ENCODE data around the gene IFNL1. TPM values are rescaled to one million over a fixed set of nuclear protein-coding genes. Genes with fewer than 3 reads are reported as not detected.
"Not testable (repeated sequence)": the region's sequence is repeated elsewhere in the genome, so short reads cannot be mapped to it uniquely, and the experiment has no call there.

The IFNL1 gene
- total and polyA plus RNA-seq, 2 donors from 2014 or later: not detected

DNA sequence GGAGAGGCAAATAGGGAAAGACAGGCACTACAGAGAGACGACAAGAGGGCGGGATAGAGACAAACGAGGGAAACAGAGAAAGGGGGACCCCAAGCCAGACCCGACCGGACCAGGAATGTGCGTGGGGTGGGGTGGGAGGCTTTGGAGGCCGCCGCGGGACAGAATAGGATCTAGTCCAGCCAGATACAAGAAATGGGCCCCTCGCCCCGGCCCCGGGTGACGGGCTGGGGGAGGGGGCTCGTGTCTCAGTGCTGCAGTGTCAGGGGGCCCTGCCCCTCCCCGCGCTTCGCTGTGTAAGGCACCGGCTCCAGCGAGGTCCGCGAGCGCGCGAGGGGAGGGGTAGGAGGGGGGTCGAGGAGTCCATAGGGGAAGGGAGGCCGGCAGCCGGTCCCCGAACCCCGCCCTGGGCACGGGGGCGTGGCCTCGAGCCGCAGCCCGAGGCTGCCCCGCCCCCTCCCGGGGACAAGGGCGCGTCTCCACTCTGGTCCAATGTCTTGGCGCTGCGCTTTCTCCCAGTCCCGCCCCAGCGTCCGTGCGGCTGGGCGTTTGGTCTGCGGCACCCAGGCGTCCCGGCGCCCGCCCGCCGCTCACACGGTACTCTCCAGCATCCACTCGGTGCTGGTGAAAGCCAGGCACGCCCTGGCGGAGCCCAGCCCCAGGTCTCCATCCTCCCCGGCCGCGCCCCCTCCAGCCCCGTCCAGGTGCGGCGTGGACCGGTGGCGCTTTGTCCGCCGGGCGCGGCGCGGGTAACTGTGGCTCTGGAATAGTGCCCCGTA is 11.0 kb downstream of the IFNL1 start:
- FAIRE-seq (no peak), DNase-seq (peak; percentile 46 to 76 (median 73))
- H3K27me3 ChIP-seq (ENCODE audit: control insufficient read depth, insufficient read depth, low read length): peaks cover 29% of the 10 kb centered on the region
- H3K4me3 ChIP-seq (ENCODE audit: low read length in 3 of 3): no peak overlapping the region
- H3K9ac ChIP-seq (ENCODE audit: low read length in 3 of 3): no peak overlapping the region
- no peaks in the 10 kb centered on the region for H3K36me3 ChIP-seq (ENCODE audit: control insufficient read depth in 2 of 3, insufficient read depth in 3 of 3, low read length in 3 of 3)
- no peak overlapping the region for H3K27ac ChIP-seq (ENCODE audit: low read depth in 2 of 2, low read length in 2 of 2)
- no peaks in the 10 kb centered on the region for H3K9me3 ChIP-seq (ENCODE audit: control insufficient read depth in 2 of 3, insufficient read depth in 1 of 3, low read length in 3 of 3)
- no peak for TF ChIP-seq CTCF (IDR thresholded peaks at IDR 0.05; ENCODE audit: borderline replicate concordance, extremely low read depth, insufficient read depth)
- H3K4me1 ChIP-seq (ENCODE audit: control insufficient read depth in 2 of 3, insufficient read depth in 2 of 3, low read depth in 1 of 3, low read length in 3 of 3): peaks cover 0 to 2% (median 0%) of the 10 kb centered on the region in 3 donors
- intact Hi-C loops (cut with DNase I): no loop called here

DNA sequence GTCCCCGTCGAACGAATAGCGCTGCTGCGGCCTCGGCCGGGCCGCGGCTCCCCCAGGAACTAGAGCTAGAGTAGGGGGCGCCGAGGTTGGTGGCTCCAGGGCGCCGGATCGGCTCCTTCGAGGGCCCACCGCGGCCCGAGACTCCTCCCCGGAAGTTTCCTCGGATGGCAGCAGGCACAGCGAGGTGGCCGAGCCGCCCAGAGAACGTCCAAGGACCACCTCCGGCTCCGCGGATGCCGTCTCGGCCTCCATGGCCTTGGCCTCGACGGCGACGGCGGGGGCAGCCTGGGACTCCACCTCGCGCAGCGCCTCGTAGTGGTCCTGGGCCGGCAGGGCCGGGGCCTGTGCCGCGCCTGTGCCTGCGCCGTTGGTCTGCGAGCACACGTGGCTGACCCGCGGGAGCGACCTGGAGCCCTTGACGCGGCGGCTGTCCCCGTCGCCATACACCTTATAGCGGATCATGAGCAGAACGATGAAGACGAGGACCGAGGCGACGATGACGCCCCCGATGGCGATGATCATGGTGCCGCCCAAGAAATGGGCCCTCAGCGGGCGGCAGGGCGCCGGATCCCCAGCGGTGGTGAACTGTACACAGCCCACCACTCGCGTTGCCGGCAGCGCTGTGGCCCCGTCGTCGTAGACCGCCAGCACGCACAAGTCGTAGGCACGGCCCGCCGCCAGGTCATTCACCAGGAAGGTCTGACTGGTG is 11.8 kb downstream of the IFNL1 start:
- H3K9ac ChIP-seq (ENCODE audit: low read length in 3 of 3): no peak overlapping the region
- no peak overlapping the region for H3K27ac ChIP-seq (ENCODE audit: low read depth in 2 of 2, low read length in 2 of 2)
- intact Hi-C loops (cut with DNase I): no loop called here
- no peak for TF ChIP-seq CTCF (IDR thresholded peaks at IDR 0.05; ENCODE audit: borderline replicate concordance, extremely low read depth, insufficient read depth)
- FAIRE-seq (no peak), DNase-seq (peak in 3 of 5 donors; percentile 29 to 72 (median 41))
- H3K27me3 ChIP-seq (ENCODE audit: control insufficient read depth, insufficient read depth, low read length): peaks cover 29% of the 10 kb centered on the region
- H3K36me3 ChIP-seq (ENCODE audit: control insufficient read depth in 2 of 3, insufficient read depth in 3 of 3, low read length in 3 of 3): no peaks in the 10 kb centered on the region
- H3K4me1 ChIP-seq (ENCODE audit: control insufficient read depth in 2 of 3, insufficient read depth in 2 of 3, low read depth in 1 of 3, low read length in 3 of 3): peaks cover 0 to 2% (median 0%) of the 10 kb centered on the region in 3 donors
- no peak overlapping the region for H3K4me3 ChIP-seq (ENCODE audit: low read length in 3 of 3)
- no peaks in the 10 kb centered on the region for H3K9me3 ChIP-seq (ENCODE audit: control insufficient read depth in 2 of 3, insufficient read depth in 1 of 3, low read length in 3 of 3)

GRCh38 chr19:39308531-39309304 is 12.5 kb downstream of the IFNL1 start:
- no peak for FAIRE-seq
- intact Hi-C loops (cut with DNase I): no loop called here
- H3K9me3 ChIP-seq (ENCODE audit: control insufficient read depth in 2 of 3, insufficient read depth in 1 of 3, low read length in 3 of 3): no peaks in the 10 kb centered on the region
- H3K36me3 ChIP-seq (ENCODE audit: control insufficient read depth in 2 of 3, insufficient read depth in 3 of 3, low read length in 3 of 3): no peaks in the 10 kb centered on the region
- no peak overlapping the region for H3K27ac ChIP-seq (ENCODE audit: low read depth in 2 of 2, low read length in 2 of 2)
- H3K4me1 ChIP-seq (ENCODE audit: control insufficient read depth in 2 of 3, insufficient read depth in 2 of 3, low read depth in 1 of 3, low read length in 3 of 3): peaks cover 0 to 2% (median 0%) of the 10 kb centered on the region in 3 donors
- H3K27me3 ChIP-seq (ENCODE audit: control insufficient read depth, insufficient read depth, low read length): peaks cover 29% of the 10 kb centered on the region
- H3K9ac ChIP-seq (ENCODE audit: low read length in 3 of 3): no peak overlapping the region
- no peak overlapping the region for H3K4me3 ChIP-seq (ENCODE audit: low read length in 3 of 3)
- TF ChIP-seq CTCF (IDR thresholded peaks at IDR 0.05; ENCODE audit: borderline replicate concordance, extremely low read depth, insufficient read depth): no peak
- peak in 2 of 5 donors; percentile 29 to 80 for DNase-seq

DNA sequence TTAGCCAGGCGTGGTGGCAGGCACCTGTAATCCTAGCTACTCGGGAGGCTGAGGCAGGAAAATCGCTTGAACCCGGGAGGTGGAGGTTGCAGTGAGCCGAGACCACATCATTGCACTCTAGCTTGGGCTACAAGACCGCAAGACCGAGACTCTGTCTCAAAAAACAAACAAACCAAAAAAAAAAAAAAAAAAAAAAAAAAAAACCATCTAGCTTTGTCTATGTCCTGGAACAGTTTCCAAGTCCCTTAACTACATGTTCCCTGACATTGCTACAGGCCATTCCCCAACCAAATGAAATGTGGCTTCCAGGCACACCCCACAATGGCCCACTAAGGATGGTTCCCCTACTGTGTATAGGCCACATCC is 13.1 kb downstream of the IFNL1 start:
- FAIRE-seq; H3K36me3 ChIP-seq (ENCODE audit: control insufficient read depth in 2 of 3, insufficient read depth in 3 of 3, low read length in 3 of 3); H3K9me3 ChIP-seq (ENCODE audit: control insufficient read depth in 2 of 3, insufficient read depth in 1 of 3, low read length in 3 of 3); DNase-seq; H3K4me1 ChIP-seq (ENCODE audit: control insufficient read depth in 2 of 3, insufficient read depth in 2 of 3, low read depth in 1 of 3, low read length in 3 of 3); intact Hi-C loops (cut with DNase I); H3K9ac ChIP-seq (ENCODE audit: low read length in 3 of 3); H3K27ac ChIP-seq (ENCODE audit: low read depth in 2 of 2, low read length in 2 of 2); H3K4me3 ChIP-seq (ENCODE audit: low read length in 3 of 3): not testable (repeated sequence)
- peaks cover 27% of the 10 kb centered on the region for H3K27me3 ChIP-seq (ENCODE audit: control insufficient read depth, insufficient read depth, low read length)
